ENCODE results near the gene CPNE6.

The CPNE6 gene

GRCh38 chr14:24114532-24115421 is 43.4 kb downstream of the CPNE6 start, which contains the start of the genes DCAF11 and NRL:
TSS of gene DCAF11 (plus strand) at chr14:24114777. CDS start at chr14:24115595, 818 bp downstream.
TSS of gene NRL (minus strand) at chr14:24114949. CDS start at chr14:24082848, 32,101 bp downstream.
- Histone ChIP-seq H3K4me2 (ENCODE audit: low read depth, low read length) (peak within 1 kb of the TSS; percentile 84), H3K9ac (ENCODE audit: low read length) (peak within 1 kb of the TSS; percentile 93), H2AFZ (ENCODE audit: low read length) (peak within 1 kb of the TSS; percentile 58; the same call in 1 of the 2 replicates), H3K79me2 (ENCODE audit: low read length) (peaks cover 13% of the 10 kb centered on the region), H3K4me3 (ENCODE audit: low read length) (peak within 1 kb of the TSS; percentile 87), H3F3A (ENCODE audit: insufficient read depth, low read length) (peaks cover 20% of the 10 kb centered on the region), H3K9me2 (replicated peaks; ENCODE audit: insufficient read depth, low read length) (no peaks in the 10 kb centered on the region), H3K27me3 (replicated peaks; ENCODE audit: insufficient read depth, low read length) (no peaks in the 10 kb centered on the region), H3K4me1 (ENCODE audit: low read length) (peaks cover 9% of the 10 kb centered on the region), H3K27ac (ENCODE audit: low read length) (peak within 1 kb of the TSS; percentile 100), H4K20me1 (ENCODE audit: insufficient read depth, low read length) (no peaks in the 10 kb centered on the region), H3K9me3 (replicated peaks; ENCODE audit: insufficient read depth, low read length) (no peaks in the 10 kb centered on the region), H3K36me3 (replicated peaks; ENCODE audit: insufficient read depth, low read length) (no peaks in the 10 kb centered on the region)
- peak; percentile 97 for DNase-seq
- TF ChIP-seq CTCF (IDR thresholded peaks at IDR 0.05; ENCODE audit: low read length) (no peak), EZH2phosphoT487 (IDR thresholded peaks at IDR 0.05; ENCODE audit: low read length) (no peak), EZH2 (optimal IDR thresholded peaks at IDR 0.05; ENCODE audit: low read depth, low read length) (no peak)

GRCh38 chr14:24115422-24116127 is 44.2 kb downstream of the CPNE6 start:
- no peak for DNase-seq
- Histone ChIP-seq H3K4me1 (ENCODE audit: low read length) (peaks cover 5% of the 10 kb centered on the region), H3K9me3 (replicated peaks; ENCODE audit: insufficient read depth, low read length) (no peaks in the 10 kb centered on the region), H3K27ac (ENCODE audit: low read length) (peak overlapping the region; percentile 43; the same call in 1 of the 2 replicates), H3K36me3 (replicated peaks; ENCODE audit: insufficient read depth, low read length) (no peaks in the 10 kb centered on the region), H3K79me2 (ENCODE audit: low read length) (peaks cover 13% of the 10 kb centered on the region), H3K4me2 (ENCODE audit: low read depth, low read length) (peak overlapping the region; percentile 76), H3F3A (ENCODE audit: insufficient read depth, low read length) (peaks cover 13% of the 10 kb centered on the region), H2AFZ (ENCODE audit: low read length) (0 out of 2 replicates have a peak overlapping the region, but pooled peaks have one; percentile 27), H3K9me2 (replicated peaks; ENCODE audit: insufficient read depth, low read length) (no peaks in the 10 kb centered on the region), H3K4me3 (ENCODE audit: low read length) (peak overlapping the region; percentile 87), H4K20me1 (ENCODE audit: insufficient read depth, low read length) (no peaks in the 10 kb centered on the region), H3K27me3 (replicated peaks; ENCODE audit: insufficient read depth, low read length) (no peaks in the 10 kb centered on the region), H3K9ac (ENCODE audit: low read length) (peak overlapping the region; percentile 93)
- TF ChIP-seq CTCF (IDR thresholded peaks at IDR 0.05; ENCODE audit: low read length) (no peak), EZH2phosphoT487 (IDR thresholded peaks at IDR 0.05; ENCODE audit: low read length) (no peak), EZH2 (optimal IDR thresholded peaks at IDR 0.05; ENCODE audit: low read depth, low read length) (no peak)

- peaks cover 13% of the 10 kb centered on the region for H3K79me2 ChIP-seq (ENCODE audit: low read length)
- H4K20me1 ChIP-seq (ENCODE audit: insufficient read depth, low read length), result no peaks in the 10 kb centered on the region
- H3K9me3 ChIP-seq (replicated peaks; ENCODE audit: insufficient read depth, low read length), result no peaks in the 10 kb centered on the region
- H3K36me3 ChIP-seq (replicated peaks; ENCODE audit: insufficient read depth, low read length), result no peaks in the 10 kb centered on the region
- H3K4me1 ChIP-seq (ENCODE audit: low read length), result no peaks in the 10 kb centered on the region
- H3K27me3 ChIP-seq (replicated peaks; ENCODE audit: insufficient read depth, low read length), result no peaks in the 10 kb centered on the region
- no peak for DNase-seq
- H3K4me2 ChIP-seq (ENCODE audit: low read depth, low read length), result peak overlapping the region; percentile 76
- H3K27ac ChIP-seq (ENCODE audit: low read length), result no peak overlapping the region
- H3K4me3 ChIP-seq (ENCODE audit: low read length), result peak overlapping the region; percentile 87; the same call in 1 of the 2 replicates
- H3K9ac ChIP-seq (ENCODE audit: low read length), result peak overlapping the region; percentile 93; the same call in 1 of the 2 replicates
- H3F3A ChIP-seq (ENCODE audit: insufficient read depth, low read length), result peaks cover 11% of the 10 kb centered on the region
- H2AFZ ChIP-seq (ENCODE audit: low read length), result no peak overlapping the region
- H3K9me2 ChIP-seq (replicated peaks; ENCODE audit: insufficient read depth, low read length), result no peaks in the 10 kb centered on the region
- TF ChIP-seq EZH2 (optimal IDR thresholded peaks at IDR 0.05; ENCODE audit: low read depth, low read length) (no peak), EZH2phosphoT487 (IDR thresholded peaks at IDR 0.05; ENCODE audit: low read length) (no peak), CTCF (IDR thresholded peaks at IDR 0.05; ENCODE audit: low read length) (no peak)
Measured at GRCh38 chr14:24116128-24116814, 44.9 kb downstream of the CPNE6 start.
